ENCODE measurements around the gene ROR2. TPM values are rescaled to one million over a fixed set of nuclear protein-coding genes. Genes with fewer than 3 reads are reported as not detected.

Gene ROR2
- total and polyA plus RNA-seq, 7 donors, result 0.46 to 81.7 (median 51.4) TPM

- WGBS, 2 donors, result 48 to 81% methylated on average over 2 of the region's 2 CpGs
- DNase-seq, result no peak
Measured at GRCh38 chr9:91580136-91580535, 369.9 kb downstream of the ROR2 start.

GRCh38 chr9:91578911-91579310 is 371.1 kb downstream of the ROR2 start:
- intact Hi-C loops (cut with DNase I), result no loop called here
- WGBS, 2 donors, result 57 to 73% methylated on average over 2 of the region's 2 CpGs

More at GRCh38 chr9:91580136-91580535, 369.9 kb downstream of the ROR2 start:
- H3K27me3 ChIP-seq, result no peaks in the 10 kb centered on the region
- H3K36me3 ChIP-seq, result no peaks in the 10 kb centered on the region
- no peaks in the 10 kb centered on the region for H3K9me3 ChIP-seq
- no peak overlapping the region for H3K4me3 ChIP-seq
- TF ChIP-seq POLR2AphosphoS5 (IDR thresholded peaks at IDR 0.05) (no peak), CTCF (IDR thresholded peaks at IDR 0.05) (no peak), POLR2A (IDR thresholded peaks at IDR 0.05) (no peak), EP300 (IDR thresholded peaks at IDR 0.05) (no peak)
- H3K27ac ChIP-seq, result no peak overlapping the region
- intact Hi-C loops (cut with DNase I), result no loop called here
- peaks cover 0 to 19% (median 10%) of the 10 kb centered on the region in 4 donors for H3K4me1 ChIP-seq

GRCh38 chr9:91577633-91578061 is 372.4 kb downstream of the ROR2 start:
- H3K4me1 ChIP-seq, result peaks cover 0 to 20% (median 11%) of the 10 kb centered on the region in 4 donors
- intact Hi-C loops (cut with DNase I), result no loop called here
- no peaks in the 10 kb centered on the region for H3K9me3 ChIP-seq
- no peak for DNase-seq
- peak overlapping the region in 2 of 4 donors; percentile 14 to 44 for H3K27ac ChIP-seq
- TF ChIP-seq EP300 (IDR thresholded peaks at IDR 0.05), result no peak
- no peak for TF ChIP-seq POLR2A (IDR thresholded peaks at IDR 0.05)
- TF ChIP-seq POLR2AphosphoS5 (IDR thresholded peaks at IDR 0.05), result no peak
- TF ChIP-seq CTCF (IDR thresholded peaks at IDR 0.05), result no peak
- H3K36me3 ChIP-seq, result no peaks in the 10 kb centered on the region
- no peak overlapping the region for H3K4me3 ChIP-seq
- H3K27me3 ChIP-seq, result no peaks in the 10 kb centered on the region
- WGBS, 2 donors, result 71 to 76% methylated on average over 6 of the region's 6 CpGs

More at GRCh38 chr9:91578911-91579310, 371.1 kb downstream of the ROR2 start:
- H3K27ac ChIP-seq, result no peak overlapping the region
- peaks cover 0 to 19% (median 10%) of the 10 kb centered on the region in 4 donors for H3K4me1 ChIP-seq
- no peaks in the 10 kb centered on the region for H3K36me3 ChIP-seq
- H3K9me3 ChIP-seq, result no peaks in the 10 kb centered on the region
- no peaks in the 10 kb centered on the region for H3K27me3 ChIP-seq
- H3K4me3 ChIP-seq, result no peak overlapping the region
- DNase-seq, result no peak
- TF ChIP-seq POLR2AphosphoS5 (IDR thresholded peaks at IDR 0.05) (no peak), CTCF (IDR thresholded peaks at IDR 0.05) (no peak), POLR2A (IDR thresholded peaks at IDR 0.05) (no peak), EP300 (IDR thresholded peaks at IDR 0.05) (no peak)

GRCh38 chr9:91572811-91573210 is 377.2 kb downstream of the ROR2 start:
- 89% methylated on average over 5 of the region's 5 CpGs for WGBS, 2 donors
- Histone ChIP-seq H3K27me3 (no peaks in the 10 kb centered on the region), H3K4me3 (no peak overlapping the region), H3K9me3 (no peaks in the 10 kb centered on the region), H3K36me3 (no peaks in the 10 kb centered on the region), H3K4me1 (peaks cover 0 to 24% (median 18%) of the 10 kb centered on the region in 4 donors), H3K27ac (no peak overlapping the region)
- intact Hi-C loops (cut with DNase I), result no loop called here
- no peak for TF ChIP-seq POLR2AphosphoS5 (IDR thresholded peaks at IDR 0.05)
- no peak for TF ChIP-seq POLR2A (IDR thresholded peaks at IDR 0.05)
- no peak for TF ChIP-seq CTCF (IDR thresholded peaks at IDR 0.05)
- no peak for TF ChIP-seq EP300 (IDR thresholded peaks at IDR 0.05)
- no peak for DNase-seq

GRCh38 chr9:91572044-91572443 is 378.0 kb downstream of the ROR2 start:
- Histone ChIP-seq H3K27me3 (no peaks in the 10 kb centered on the region), H3K9me3 (no peaks in the 10 kb centered on the region), H3K4me3 (no peak overlapping the region), H3K4me1 (peaks cover 0 to 19% (median 12%) of the 10 kb centered on the region in 4 donors), H3K27ac (peak overlapping the region in 3 of 4 donors; percentile 10 to 46 (median 11)), H3K36me3 (no peaks in the 10 kb centered on the region)
- WGBS, 2 donors, result 65 to 78% methylated on average over 4 of the region's 4 CpGs
- no peak for DNase-seq
- intact Hi-C loops (cut with DNase I), result no loop called here
- TF ChIP-seq CTCF (IDR thresholded peaks at IDR 0.05) (no peak), EP300 (IDR thresholded peaks at IDR 0.05) (no peak), POLR2AphosphoS5 (IDR thresholded peaks at IDR 0.05) (no peak), POLR2A (IDR thresholded peaks at IDR 0.05) (no peak)
